ENCODE data around the gene CRNKL1.

The CRNKL1 gene

DNA sequence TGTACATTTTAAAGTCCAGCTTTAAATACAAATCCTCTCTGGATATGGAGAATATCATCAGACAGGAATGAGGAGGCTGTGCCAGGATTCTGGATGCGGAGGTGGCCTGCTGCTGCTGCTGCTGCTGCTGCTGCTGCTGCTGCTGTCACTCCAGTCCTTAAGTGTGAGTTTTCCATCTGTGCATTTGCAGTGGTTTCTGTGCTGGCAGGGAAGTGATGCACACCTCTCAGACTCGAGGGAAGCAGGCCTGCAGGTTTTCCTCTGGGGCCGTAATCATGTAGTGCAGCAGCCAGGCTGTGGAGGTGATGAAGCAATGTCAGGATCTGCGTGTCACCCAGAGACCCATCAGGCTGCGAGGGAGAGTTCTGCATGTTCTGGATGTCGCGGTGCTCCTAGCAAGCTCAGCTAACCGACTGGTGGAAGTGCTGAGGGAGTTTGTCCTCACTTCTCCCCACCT is 32.1 kb upstream of the CRNKL1 start:
- Histone ChIP-seq H3K27me3 (no peaks in the 10 kb centered on the region), H3K27ac (peak overlapping the region; percentile 46 to 76), H3K4me3 (no peak overlapping the region), H3K4me1 (peaks cover 0 to 40% (median 17%) of the 10 kb centered on the region in 4 donors), H3K9me3 (no peaks in the 10 kb centered on the region), H3K36me3 (no peaks in the 10 kb centered on the region)
- TF ChIP-seq, protein P1, sequence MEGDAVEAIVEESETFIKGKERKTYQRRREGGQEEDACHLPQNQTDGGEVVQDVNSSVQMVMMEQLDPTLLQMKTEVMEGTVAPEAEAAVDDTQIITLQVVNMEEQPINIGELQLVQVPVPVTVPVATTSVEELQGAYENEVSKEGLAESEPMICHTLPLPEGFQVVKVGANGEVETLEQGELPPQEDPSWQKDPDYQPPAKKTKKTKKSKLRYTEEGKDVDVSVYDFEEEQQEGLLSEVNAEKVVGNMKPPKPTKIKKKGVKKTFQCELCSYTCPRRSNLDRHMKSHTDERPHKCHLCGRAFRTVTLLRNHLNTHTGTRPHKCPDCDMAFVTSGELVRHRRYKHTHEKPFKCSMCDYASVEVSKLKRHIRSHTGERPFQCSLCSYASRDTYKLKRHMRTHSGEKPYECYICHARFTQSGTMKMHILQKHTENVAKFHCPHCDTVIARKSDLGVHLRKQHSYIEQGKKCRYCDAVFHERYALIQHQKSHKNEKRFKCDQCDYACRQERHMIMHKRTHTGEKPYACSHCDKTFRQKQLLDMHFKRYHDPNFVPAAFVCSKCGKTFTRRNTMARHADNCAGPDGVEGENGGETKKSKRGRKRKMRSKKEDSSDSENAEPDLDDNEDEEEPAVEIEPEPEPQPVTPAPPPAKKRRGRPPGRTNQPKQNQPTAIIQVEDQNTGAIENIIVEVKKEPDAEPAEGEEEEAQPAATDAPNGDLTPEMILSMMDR (IDR thresholded peaks at IDR 0.05), result no peak
- intact Hi-C loops (cut with DNase I; ENCODE audit: low total_unique reads), result no loop called here
- no peak for DNase-seq

DNA sequence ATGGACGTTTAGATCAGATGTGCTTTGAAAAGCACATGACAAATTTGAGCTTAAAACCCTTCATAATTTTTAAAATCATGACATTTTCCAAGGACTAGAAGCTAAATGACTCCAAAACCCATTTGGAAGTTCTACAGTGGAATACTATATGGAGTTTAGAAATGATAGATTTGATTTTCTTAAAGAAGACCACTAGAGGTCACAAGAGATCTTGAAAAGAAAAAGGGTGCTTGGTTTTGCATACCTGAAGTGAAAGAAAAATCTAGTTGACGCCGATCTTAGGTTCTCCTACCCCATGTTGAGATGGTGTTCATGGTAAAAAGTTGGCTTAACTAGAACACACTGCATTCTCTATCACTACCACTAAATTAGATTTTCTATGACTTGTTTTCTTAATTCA is 31.5 kb upstream of the CRNKL1 start:
- Histone ChIP-seq H3K4me3 (no peak overlapping the region), H3K9me3 (no peaks in the 10 kb centered on the region), H3K27ac (peak overlapping the region in 1 of 2 donors; percentile 76), H3K27me3 (no peaks in the 10 kb centered on the region), H3K4me1 (peaks cover 0 to 35% (median 16%) of the 10 kb centered on the region in 4 donors), H3K36me3 (no peaks in the 10 kb centered on the region)
- intact Hi-C loops (cut with DNase I; ENCODE audit: low total_unique reads), result no loop called here
- TF ChIP-seq, protein P1 (IDR thresholded peaks at IDR 0.05), result peak; percentile 37 to 66
- no peak for DNase-seq

DNA sequence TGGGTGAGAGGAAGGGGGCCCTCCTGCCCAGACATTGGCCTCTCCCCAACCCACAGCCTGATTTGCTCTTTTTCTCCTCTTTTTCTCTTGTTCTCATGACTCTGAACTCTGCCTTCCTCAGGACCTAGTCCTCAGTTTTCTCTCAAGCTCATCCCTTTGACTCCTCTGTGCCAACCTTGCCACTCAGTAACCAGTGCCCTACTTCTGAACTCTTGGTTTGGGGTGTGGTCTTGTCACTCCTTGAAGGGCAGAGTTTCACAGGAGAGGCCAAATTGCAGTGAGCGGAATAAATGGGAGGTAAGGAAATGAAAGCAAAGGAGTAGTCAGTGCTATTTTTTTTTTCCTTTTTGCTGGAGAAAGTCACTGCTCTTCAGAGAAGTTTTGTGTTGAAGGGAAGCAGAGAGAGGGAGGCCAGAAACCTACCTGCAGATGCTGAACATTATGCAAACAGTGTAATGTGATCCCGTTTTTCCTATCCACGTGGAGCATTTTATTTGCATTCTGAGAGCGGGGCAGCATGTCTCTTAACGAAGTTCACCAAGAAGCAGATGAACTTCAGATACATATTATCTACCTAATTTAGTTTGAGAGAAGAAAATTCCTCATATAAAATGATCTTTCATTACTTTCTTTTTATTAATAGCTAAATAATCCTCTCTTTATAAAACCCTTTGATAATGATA is 27.0 kb upstream of the CRNKL1 start:
- Histone ChIP-seq H3K4me1 (peaks cover 0 to 5% (median 4%) of the 10 kb centered on the region in 4 donors), H3K27ac (no peak overlapping the region), H3K36me3 (no peaks in the 10 kb centered on the region), H3K4me3 (no peak overlapping the region), H3K9me3 (no peaks in the 10 kb centered on the region), H3K27me3 (no peaks in the 10 kb centered on the region)
- DNase-seq, result no peak
- intact Hi-C loops (cut with DNase I; ENCODE audit: low total_unique reads), result loop anchor here (10.0 kb wide), 1 partner anchor 166 kb away; no protein-coding TSS in a partner anchor
- TF ChIP-seq, protein P1 (IDR thresholded peaks at IDR 0.05), result no peak

DNA sequence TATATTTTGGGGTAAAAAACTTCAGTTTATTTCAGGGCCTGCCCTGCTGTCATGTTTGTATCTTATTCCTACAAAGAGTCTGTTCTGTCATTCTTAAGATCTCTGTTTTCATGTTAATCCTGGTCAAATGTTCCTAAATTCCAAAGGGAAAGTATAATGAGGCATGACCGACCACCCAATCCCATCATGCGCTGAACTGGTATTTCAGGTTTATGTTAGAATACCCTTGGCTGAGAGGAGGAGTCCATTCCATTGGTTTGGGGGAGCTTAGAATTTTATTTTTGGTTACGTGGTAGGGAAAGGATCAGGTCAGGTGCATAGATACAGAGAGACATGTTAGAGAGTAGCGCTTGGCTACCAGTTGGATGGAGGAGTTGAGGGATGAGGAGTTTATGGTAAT is 25.8 kb upstream of the CRNKL1 start:
- no peaks in the 10 kb centered on the region for H3K36me3 ChIP-seq
- no peak overlapping the region for H3K4me3 ChIP-seq
- no peaks in the 10 kb centered on the region for H3K27me3 ChIP-seq
- intact Hi-C loops (cut with DNase I; ENCODE audit: low total_unique reads), result loop anchor here (10.0 kb wide), 1 partner anchor 167 kb away; no protein-coding TSS in a partner anchor
- no peaks in the 10 kb centered on the region for H3K4me1 ChIP-seq
- no peak for DNase-seq
- TF ChIP-seq, protein P1 (IDR thresholded peaks at IDR 0.05), result no peak
- H3K27ac ChIP-seq, result no peak overlapping the region
- no peaks in the 10 kb centered on the region for H3K9me3 ChIP-seq

DNA sequence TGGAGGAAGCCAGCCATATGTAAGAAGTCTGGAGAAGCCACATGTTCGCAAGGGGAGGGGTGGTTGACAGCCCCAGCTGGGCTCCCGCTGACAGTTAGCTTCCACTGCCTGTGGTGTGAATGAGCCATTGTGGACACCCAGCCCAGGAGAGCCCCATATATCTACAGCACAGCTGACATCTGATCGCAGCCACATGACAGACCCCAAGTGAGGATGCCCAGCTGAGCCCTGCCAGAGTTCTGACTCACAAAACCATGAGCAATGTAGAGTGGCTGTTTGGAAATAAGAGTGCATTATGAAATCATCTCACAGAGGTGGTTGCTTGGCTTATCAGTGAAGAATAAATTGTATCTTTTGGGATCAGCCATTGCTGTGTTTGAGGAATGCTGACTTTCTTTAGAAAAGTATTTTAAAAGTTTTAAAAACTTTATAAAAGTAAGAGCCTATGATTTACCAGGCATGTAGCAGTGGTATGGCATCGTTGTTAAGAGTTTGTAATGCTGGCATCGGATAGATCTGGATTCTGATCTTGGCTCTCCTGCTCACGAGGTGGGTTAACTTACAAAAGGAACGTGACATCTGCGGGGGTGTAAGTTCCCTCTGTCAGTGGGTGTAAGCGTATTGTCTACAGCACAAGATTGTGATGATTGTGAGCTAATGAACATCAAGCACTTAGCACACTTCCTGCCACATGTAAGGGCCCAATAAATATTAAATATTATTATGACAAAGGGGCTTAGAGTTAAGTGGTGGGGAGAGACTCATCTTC is 24.2 kb upstream of the CRNKL1 start:
- Histone ChIP-seq H3K27ac (no peak overlapping the region), H3K4me1 (no peaks in the 10 kb centered on the region), H3K4me3 (no peak overlapping the region), H3K9me3 (no peaks in the 10 kb centered on the region), H3K27me3 (no peaks in the 10 kb centered on the region), H3K36me3 (no peaks in the 10 kb centered on the region)
- intact Hi-C loops (cut with DNase I; ENCODE audit: low total_unique reads), result loop anchor here (10.0 kb wide), 1 partner anchor 168 kb away; no protein-coding TSS in a partner anchor
- TF ChIP-seq, protein P1 (IDR thresholded peaks at IDR 0.05), result no peak
- no peak for DNase-seq

Data from tibial artery (tissue), 4 donors.